NCI-H2196 treated with DMSO at 0.1 percent for 48 hours (cell line): ENCODE results near the gene ATP8B1.

Source experiments
- DNase-seq: peaks from one replicate; lab custom pipeline; 2025; ENCODE audit not compliant: unreplicated experiment; lab: John Stamatoyannopoulos, UW

ATP8B1 gene

DNA sequence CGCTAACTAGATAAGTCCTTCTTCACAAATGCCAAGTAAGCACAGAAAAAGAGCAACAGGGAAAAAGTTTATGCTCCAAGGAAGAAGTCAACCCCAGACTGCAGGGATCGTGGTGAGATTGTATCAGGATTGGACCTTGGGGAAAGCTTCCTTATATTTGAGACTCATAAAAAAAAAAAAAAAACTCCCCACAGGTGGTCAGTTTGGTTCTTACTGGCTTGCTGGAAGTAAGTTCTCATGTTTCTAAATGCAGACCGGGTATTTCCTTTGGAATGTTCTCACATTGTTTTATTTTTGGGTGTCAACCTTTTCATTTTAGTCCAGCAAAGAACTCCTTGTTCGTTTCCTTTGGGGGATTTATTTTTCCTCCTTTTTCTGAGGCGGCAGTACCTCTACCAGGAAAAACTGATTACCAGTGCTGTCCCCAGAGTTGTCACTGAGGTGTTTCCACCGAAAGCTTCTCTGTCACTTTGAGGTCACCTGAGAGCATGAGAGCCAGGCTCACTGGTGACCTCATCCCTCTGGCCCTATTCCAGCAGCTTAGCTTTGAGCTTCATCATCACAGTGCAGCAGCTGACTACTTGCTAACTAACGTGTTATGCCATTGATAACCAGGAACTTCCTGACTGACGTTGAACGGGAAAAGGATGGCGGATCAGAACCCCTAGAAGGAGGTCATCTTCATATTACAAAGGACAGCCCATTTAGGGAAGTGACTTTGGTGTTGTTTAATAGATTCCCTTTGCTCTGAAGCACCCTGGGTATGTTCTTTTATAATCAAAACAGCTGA is 16.8 kb upstream of the ATP8B1 start:
- DNase-seq: peak; percentile 67

DNA sequence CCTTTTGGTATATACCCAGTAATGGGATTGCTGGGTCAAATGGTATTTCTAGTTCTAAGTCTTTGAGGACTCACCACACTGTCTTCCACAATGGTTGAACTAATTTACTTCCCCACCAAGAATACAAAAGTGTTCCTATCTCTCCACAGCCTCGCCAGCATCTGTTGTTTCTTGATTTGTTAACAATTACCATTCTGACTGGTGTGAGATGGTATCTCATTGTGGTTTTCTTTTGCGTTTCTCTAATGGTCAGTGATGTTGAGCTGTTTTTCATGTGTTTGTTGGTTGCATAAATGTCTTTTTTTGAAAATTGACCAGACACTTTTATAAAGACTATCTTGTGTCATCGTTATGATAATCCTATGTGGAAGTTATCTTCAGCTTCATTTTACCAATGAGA is 16.0 kb upstream of the ATP8B1 start:
- DNase-seq: no peak

DNA sequence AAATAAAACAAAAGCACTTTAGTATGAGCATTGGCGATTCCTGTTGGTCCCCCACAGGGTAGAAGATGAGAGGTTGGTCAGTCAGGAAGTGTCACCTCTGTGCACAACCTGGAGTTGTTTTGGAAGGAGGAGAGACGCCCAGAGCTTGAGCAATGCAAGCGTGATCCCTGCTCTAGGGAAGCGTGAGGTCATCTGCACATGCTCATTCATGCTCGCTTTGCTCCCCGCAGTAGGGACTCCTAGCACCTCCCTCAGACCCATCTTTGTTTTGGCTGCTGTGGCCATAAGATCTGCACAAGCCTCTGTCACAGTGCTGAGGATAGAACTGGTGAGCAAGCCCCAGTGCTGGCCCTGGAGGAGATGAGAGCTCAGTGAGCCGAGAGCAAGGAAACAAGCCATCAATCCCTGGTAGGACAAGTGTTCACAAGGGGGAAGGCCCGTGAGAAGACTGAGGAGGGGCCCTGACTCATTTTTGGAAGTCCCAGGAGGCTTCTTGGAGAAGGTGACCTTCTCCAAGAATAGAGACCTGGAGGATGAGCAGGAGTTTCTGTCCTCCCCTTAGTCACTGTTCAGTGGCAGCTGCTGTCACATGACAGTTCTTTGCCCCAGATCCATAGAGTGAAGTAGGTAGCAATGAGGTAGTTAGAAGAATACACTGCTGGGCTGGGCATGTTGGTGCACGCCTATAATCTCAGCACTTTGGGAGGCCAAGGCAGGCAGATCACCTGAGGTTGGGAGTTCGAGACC is 13.3 kb upstream of the ATP8B1 start:
- DNase-seq: no peak

DNA sequence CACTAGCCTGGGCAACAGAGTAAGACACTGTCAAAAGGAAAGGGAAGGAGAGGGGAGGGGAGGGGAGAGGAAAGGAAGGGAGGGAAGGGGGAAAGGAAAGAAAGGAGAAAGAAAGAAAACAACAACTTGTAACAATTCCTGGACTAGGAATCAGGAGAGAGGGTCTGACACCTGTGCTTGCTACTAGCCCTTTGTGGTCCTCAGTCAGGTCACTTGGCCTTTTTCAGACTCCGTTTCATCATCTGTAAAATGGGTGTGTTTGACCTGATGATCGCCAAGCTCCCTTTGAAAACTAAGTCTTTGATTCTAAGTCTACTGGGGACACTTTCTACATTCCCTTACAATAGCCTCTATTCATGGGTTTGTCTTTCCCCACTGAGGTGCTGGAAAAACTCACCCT is 11.4 kb upstream of the ATP8B1 start:
- no peak for DNase-seq

- no peak for DNase-seq
These were observed 10.1 kb upstream of the ATP8B1 start for GRCh38 chr18:57813245-57813644.

GRCh38 chr18:57812126-57812477 is 9.0 kb upstream of the ATP8B1 start:
- DNase-seq: no peak

GRCh38 chr18:57811477-57812125 is 8.5 kb upstream of the ATP8B1 start:
- no peak for DNase-seq

DNA sequence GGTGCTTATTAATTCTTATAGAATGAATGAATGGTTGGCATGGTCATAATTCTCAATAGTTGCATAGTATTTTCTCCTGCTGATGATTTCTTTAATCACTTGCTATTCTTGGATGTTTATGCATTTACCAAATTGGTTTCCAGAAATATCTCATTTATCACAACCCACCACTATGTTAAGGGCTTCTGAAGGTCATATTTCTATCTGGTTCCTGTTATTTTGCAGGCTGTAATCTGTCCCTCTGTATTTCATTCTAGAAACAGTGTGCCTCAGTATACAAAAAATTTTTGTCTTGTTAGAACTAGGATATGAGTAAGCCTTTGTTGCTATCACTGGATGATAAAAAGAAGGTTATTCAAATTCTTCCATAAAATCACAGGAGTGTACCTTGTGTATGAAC is 6.1 kb upstream of the ATP8B1 start:
- DNase-seq: no peak

DNA sequence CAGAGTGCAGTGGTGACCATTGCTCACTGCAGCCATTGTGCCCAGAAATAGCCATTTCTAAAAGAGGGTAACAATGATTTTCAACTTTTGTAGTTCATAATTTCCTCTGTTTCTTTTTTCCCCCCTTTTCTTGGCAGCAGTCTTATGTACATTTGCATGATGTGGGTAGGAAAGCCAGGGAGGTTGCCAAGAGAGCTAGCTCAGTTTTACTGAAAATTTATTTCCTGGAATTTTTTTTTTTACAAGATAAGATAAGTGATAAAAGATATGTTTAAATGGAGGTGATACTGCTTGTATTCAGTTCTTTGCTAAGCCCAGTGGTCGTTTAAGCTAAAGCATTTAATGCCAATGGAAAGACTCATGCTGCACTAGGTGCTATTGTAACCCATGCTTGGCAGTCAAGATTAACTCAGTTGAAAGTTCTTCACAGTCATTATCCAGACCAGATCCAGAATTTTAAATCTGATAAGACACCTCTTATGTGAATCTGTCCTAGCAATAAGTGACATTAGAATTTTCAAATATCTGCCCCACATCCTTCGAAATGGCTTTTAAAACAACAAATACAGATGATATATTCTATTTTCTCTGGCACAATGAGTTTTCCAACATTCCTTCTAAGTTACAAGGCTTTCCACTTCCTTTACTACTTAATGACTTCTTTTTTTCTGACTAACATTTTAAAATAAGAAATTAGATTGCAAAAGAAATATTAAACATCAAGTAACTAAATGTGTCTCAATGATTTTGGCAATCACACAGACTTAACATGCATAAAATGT is 4.4 kb upstream of the ATP8B1 start:
- DNase-seq: no peak

- no peak for DNase-seq
These were observed 3.8 kb upstream of the ATP8B1 start for GRCh38 chr18:57806978-57807285.

- no peak for DNase-seq
These were observed 3.3 kb upstream of the ATP8B1 start for GRCh38 chr18:57806201-57806977.

GRCh38 chr18:57805117-57805516 is 2.0 kb upstream of the ATP8B1 start:
- DNase-seq: no peak

DNA sequence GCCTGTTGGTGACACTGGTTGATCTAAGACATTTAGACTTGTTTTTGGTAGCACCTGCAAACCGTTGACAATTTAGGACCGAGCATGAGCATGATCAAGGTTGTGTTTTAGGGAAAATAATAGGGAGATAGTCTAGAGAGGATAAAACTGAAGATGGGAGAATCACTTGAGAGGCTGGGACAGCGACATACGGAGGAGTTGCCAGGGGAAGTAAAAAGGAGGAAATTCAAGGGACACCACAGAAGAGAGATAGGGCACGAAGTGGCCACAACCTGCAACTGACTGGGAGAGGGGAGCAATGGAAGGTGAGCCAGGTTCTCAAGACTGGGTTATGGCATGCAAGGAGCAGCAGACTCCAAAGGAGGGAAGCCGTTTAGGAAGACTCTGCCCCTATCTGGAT is 1.4 kb upstream of the ATP8B1 start:
- no peak for DNase-seq

DNA sequence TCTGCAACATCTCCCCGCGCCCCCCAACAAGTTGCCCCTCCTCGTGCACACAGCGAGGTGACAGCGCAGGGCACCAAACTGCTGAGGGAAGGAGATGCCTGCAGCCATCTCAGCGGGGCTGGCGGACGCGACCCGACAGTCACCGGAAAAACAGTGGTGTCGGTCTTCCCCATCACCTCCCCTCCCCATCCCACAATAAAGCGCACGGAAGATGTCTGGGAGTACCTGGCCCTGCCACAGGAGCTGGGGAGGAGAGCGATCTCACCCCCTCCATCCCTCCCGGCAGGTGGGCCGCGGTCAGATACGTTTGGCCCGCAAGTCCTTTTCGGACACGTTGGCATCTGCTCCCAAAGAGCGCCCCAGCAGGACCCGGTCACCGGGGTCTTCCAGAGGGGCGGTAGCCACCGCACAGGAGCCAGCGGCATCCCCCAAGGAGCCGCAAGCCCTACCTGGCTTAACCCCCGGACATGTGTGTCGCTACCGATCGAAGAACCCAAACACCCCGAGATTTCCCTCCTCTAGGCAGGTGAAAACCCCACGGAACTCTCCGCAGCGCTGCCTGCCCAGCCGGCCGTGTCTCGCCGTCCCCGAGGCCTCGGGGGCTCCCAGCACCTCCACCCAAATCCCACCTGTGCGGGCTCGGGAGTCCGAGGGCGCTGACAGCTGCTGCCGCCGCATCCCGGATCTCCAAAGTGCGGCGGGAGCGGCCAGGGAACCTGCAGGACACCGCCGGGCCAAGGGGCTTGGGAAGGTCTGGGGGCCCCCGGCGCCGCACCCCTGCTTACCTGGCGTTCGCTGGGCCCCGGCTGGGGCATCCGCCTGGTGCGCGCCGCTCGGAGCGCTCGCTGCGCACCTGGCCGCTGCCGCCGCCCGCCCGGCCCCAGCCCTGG is 657 bp downstream of the ATP8B1 start:
- DNase-seq: no peak

DNA sequence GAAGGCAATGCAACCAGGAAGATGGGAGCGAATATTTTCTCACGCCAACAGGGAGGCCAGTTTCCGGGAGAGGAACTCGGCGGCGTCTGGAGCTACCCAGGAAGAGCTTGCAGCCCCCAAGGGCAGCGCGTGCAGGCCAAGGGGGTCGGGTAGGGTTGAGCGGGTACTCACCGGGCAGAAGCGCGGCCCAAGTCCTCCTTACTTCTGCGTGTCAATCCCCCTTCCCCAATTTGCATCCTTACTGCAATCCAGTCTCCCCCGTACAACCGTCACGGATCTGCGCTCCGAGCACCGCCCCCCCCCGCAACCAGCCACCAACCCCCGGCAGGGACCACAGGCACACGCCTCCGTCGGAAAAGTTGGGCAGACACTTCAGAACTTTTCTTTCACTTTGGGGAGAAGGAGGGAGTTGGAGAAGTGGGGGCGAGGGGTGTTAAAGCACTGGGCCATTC is 1.3 kb downstream of the ATP8B1 start:
- no peak for DNase-seq

- no peak for DNase-seq
These were observed 1.8 kb downstream of the ATP8B1 start for GRCh38 chr18:57801325-57801724.

- no peak for DNase-seq
These were observed 4.3 kb downstream of the ATP8B1 start for GRCh38 chr18:57798713-57799373.

DNA sequence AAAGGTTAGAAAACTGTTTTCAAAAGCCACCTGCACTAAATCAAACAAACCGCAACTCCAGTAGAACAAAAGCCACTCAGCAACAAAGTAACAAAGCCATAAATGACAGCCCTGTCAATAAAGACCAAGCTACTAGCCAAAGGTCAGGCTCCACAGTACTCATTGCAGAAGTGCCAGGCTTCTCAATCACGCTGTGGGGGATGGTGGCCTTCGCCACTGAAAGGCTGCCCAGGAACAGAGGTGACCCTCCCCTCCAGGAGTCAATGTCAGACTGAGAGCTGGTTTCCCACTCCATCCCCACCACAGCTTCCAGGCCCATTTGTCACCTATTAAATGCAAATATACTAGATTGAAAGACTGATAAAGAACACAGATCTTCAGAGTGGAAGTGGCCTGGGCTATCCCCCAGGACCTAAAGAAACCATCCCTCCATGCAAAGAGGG is 5.9 kb downstream of the ATP8B1 start:
- peak; percentile 82 for DNase-seq
